NB4 (cell line): ENCODE measurements around the gene NARF.

ENCODE experiments used
- DNase-seq: peaks from one replicate; pipeline ENCODE4 v3.0.0; 2010; ENCODE audit warnings: low read depth
- H3K4me3 ChIP-seq: one replicate; pipeline ENCODE4 v1.5.1; 2011; ENCODE audit warnings: mild to moderate bottlenecking, low read depth, low read length, moderate library complexity
- MYC ChIP-seq: IDR thresholded peaks from 2 replicates; pipeline ENCODE4 v1.6.1; 2011; ENCODE audit warnings: low read depth, low read length
- POLR2A ChIP-seq: IDR thresholded peaks from 2 replicates; pipeline ENCODE4 v1.6.1; 2011; ENCODE audit warnings: mild to moderate bottlenecking; ENCODE audit not compliant: insufficient read length; ENCODE audit errors: extremely low read depth
- TF ChIP-seq, protein P1 (sequence below): IDR thresholded peaks from 2 replicates; pipeline ENCODE4 v1.6.1; 2011; ENCODE audit warnings: low read depth, low read length
- TF ChIP-seq, protein P2 (sequence below): IDR thresholded peaks from one replicate; pipeline ENCODE4 v1.5.1; 2012; ENCODE audit warnings: low read depth, low read length

NARF gene

DNA sequence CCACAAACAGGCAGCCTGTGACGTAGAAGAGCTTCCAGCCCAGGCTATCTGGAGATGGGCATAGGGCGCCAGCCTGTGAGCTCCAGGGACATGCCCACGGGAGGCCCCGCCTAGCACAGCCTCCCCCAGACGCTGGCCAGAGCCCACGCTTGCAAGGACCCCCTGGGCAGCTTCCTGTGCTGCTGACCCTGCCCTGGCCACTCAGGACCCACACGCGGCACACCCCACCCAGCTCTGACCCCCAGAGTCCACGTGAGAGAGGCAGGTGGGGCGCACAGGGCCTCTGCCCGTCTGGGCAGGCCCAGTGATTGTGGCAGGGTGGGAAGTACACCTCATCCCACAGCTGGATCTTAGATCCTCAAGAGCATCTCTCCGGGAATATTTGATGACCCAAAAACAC lies 11.9 kb upstream of the NARF start:
- no peak for DNase-seq
- no peak overlapping the region for H3K4me3 ChIP-seq
- TF ChIP-seq POLR2A = no peak
- TF ChIP-seq, protein P1, sequence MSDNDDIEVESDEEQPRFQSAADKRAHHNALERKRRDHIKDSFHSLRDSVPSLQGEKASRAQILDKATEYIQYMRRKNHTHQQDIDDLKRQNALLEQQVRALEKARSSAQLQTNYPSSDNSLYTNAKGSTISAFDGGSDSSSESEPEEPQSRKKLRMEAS = no peak
- no peak for TF ChIP-seq MYC
- TF ChIP-seq, protein P2, sequence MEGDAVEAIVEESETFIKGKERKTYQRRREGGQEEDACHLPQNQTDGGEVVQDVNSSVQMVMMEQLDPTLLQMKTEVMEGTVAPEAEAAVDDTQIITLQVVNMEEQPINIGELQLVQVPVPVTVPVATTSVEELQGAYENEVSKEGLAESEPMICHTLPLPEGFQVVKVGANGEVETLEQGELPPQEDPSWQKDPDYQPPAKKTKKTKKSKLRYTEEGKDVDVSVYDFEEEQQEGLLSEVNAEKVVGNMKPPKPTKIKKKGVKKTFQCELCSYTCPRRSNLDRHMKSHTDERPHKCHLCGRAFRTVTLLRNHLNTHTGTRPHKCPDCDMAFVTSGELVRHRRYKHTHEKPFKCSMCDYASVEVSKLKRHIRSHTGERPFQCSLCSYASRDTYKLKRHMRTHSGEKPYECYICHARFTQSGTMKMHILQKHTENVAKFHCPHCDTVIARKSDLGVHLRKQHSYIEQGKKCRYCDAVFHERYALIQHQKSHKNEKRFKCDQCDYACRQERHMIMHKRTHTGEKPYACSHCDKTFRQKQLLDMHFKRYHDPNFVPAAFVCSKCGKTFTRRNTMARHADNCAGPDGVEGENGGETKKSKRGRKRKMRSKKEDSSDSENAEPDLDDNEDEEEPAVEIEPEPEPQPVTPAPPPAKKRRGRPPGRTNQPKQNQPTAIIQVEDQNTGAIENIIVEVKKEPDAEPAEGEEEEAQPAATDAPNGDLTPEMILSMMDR = no peak

DNA sequence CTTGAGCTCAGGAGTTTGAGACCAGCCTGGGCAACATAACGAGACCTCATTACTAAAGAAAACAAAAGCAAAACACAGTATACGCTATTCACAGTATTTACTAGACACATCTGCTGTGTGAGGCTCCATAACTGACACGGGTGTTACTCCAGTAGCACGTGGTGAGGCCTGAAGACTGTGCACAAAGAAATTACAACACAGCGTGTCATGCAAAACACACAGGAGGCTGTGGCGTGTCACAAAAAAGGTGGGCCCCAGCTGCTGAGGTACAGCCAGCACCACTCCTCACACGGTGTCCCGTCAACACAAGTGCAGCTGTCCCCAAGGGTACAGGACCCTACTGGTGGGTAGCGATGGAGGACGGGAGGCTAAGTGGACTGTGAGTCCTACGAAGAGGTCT lies 10.7 kb upstream of the NARF start:
- TF ChIP-seq POLR2A (no peak), MYC (no peak)
- TF ChIP-seq, protein P2 = no peak
- TF ChIP-seq, protein P1 = no peak
- no peak overlapping the region for H3K4me3 ChIP-seq
- DNase-seq = no peak

DNA sequence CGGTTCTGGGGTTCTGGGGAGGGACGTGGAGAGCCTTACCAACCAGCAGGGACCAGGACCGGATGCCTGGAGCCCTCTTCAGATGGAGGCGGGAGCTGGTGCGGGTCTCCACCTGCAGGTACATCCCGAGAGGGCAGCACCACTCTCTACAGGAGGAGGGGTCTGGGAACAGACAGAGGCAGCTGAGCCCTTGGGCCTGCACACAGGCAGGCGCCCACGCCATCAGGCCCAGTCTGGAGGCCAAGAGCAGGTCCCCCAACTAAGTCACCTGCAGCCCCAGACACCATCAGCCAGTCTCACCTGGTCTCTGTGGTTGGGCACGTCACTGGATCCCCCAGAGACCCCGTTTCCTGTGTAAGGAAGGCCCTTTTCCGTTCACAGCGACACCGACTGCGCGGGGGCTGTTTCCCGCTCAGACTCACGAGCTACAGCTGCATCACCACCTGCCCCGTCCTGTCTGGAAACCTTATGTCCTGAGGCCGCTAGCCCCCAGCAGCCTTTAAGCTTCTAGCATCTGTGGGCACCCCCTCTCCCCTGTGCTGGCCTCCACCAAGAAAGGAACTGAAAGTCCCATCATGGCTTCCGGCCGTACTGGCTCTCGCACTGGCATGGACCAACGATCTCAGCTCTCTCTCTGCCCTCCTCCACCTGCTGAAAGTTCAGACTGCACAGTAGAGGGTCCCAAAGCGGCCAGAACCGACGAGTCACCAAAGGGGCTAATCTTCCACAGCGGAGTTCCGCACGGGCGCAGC lies 9.2 kb upstream of the NARF start:
- peak overlapping the region; percentile 80 for H3K4me3 ChIP-seq
- no peak for TF ChIP-seq POLR2A
- TF ChIP-seq, protein P2 = no peak
- TF ChIP-seq, protein P1 = no peak
- TF ChIP-seq MYC = no peak
- peak; percentile 52 for DNase-seq

DNA sequence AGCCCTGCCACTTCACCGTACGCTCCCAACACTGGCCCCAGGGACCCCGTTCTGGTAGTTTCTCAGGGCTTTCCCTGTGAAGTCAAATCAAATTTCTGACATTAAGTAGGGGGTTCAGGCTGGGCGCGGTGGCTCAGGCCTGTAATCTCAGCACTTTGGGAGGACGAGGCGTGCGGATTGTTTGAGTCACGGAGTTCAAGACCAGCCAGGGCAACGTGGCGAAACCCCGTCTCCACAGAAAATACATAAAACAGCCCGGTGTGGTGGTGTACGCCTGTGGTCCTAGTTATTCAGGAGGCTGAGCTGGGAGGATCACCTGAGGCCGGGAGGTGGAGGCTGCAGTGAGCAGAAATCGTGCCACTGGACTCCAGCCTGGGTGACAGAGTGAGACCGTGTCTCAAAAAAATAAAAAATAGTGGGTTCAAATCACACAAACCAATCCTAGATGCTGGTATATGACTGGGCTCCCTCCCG lies 8.6 kb upstream of the NARF start:
- TF ChIP-seq MYC = no peak
- TF ChIP-seq, protein P1 = no peak
- TF ChIP-seq, protein P2 = no peak
- TF ChIP-seq POLR2A = no peak
- peak; percentile 33 for DNase-seq
- peak overlapping the region; percentile 80 for H3K4me3 ChIP-seq

DNA sequence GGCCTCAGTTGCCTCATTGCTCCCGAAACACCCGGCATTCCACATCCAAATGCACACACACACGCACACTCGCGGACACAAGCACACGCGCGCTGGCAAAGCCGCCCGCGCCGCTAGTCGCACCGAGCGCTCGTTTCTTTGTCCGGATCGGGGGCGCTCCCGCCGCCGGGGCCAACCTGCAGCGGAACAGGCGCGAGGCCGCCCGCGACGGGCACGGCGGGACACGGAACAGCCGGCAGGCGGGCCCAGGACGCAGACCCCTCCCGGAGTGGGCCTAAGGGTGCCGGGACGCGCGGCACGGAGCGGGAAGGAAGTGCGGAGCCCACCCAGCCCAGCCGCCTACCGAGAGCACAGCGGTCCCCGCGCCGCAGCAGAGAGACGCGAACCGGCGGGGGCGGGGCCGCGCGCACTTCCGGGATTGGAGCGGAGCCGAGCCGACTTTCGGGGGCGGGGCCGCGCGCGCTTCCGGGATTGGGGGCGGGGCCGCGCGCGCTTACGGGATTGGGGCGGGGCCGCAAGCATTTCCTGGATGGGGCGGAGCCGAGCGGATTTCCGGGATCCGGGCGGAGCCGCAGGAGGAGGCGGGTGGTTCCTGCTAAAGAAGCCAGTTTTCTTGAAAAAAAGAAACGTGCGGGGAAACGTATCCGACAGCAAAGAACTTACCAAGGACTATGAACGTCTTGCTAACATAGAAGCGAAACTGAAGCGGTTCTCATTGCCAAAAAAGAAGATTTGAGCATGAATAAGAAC lies 8.0 kb upstream of the NARF start, which contains the start of gene CYBC1:
TSS of gene CYBC1 (minus strand) at position 396 of the 750 bp plus-strand sequence. CDS start 1,498 bp downstream, outside the sequence.
- H3K4me3 ChIP-seq = peak within 1 kb of the TSS; percentile 80
- TF ChIP-seq, protein P2 = no peak
- TF ChIP-seq MYC (peak; percentile 76), POLR2A (peak; percentile 78)
- TF ChIP-seq, protein P1 = peak; percentile 64; the same call in 1 of the 2 replicates
- DNase-seq = peak; percentile 94
